GM19238 (cell line): ENCODE data around the gene ZNF691.
"Not testable (repeated sequence)": the region's sequence is repeated elsewhere in the genome, so short reads cannot be mapped to it uniquely, and the experiment has no call there.

Experiments
- DNase-seq: peaks from one replicate; pipeline ENCODE4 v3.0.0; 2011; ENCODE audit warnings: low spot score; ENCODE audit not compliant: insufficient read length

The ZNF691 gene

DNA sequence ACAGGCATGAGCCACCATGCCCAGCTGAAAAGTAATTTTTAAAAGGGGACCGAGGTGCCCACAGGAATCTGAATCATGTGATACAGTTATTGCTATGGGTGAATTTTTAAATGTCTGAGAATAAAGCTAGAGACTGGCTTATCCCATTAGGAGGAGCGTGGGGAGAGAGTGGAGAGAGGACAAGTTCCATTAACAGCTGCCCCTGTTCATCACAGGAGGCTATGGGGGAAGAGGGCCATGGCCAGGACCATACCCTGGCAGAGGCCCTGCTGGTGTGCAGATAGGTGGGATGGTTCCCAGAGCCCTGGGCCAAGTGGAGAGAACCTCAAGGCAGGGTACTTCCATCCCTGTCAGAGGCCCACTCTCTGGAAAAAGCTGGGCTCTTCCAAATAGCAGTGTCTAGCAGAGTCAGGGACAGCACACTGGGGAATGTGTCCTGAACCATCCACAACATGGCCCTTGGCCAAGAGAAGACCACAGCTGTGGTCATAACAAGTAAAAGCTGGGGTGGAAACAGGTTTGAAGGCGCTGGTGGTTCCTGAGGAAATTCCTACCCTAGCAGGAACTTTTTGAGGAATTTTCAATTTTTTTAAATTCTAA is 13.7 kb upstream of the ZNF691 start:
- DNase-seq = no peak

- DNase-seq = no peak
Measured at GRCh38 chr1:42833981-42834380, 12.4 kb upstream of the ZNF691 start.

- DNase-seq = no peak
Measured at GRCh38 chr1:42834803-42835202, 11.6 kb upstream of the ZNF691 start.

DNA sequence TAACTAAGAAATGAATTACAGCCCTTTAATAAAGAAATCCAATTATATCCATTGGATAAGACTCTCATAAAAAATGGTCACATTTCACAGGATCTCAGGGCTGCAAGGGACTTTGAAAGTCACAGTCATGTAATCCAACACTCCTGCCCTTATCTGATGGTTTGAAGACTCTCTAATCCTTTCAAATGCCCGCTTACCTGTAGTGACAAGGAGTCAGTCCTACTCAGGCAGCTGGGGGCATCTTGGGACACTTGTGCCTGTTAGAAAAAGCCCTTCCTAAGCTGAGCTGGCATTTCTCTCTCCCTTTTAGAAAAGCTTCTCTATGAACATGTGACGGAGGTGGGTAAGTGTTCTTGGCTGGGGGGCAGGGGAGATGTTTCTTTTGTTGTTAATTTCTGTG is 11.0 kb upstream of the ZNF691 start:
- DNase-seq = no peak

- DNase-seq = no peak
Measured at GRCh38 chr1:42837709-42838108, 8.7 kb upstream of the ZNF691 start.

DNA sequence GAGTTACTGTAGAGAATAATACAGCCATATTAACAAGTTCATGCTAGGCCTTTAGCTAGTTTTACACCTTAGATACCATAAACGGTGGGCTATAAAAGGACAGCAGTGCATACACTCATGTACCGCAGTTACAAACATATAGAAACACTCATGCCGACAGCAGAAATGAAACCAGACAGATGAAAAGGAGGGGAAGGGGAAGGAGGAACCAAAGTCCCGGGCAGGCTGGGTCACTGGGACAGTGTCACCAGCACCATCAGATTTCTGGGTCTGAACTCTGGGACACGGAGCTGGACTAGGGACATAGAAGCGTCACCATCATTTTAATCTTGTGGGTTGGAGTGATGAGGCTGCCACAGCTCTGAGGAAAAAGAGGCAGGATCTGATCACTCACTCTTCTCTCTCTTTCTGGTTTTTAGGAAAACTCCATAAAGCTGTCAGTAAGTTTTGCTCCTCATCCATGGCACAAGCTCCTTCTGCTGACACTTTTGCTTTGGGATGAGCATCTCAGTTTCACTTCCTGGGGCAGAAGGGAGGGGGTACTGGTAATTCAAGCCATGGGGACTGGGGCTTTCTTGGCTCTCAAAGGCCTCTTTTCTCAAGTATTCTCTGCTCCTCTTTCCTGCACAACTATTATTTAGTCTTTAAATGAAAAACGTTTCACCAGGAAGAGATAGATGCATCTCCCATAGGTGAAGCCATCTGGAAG is 7.8 kb upstream of the ZNF691 start:
- DNase-seq = no peak

- no peak for DNase-seq
Measured at GRCh38 chr1:42841010-42841409, 5.4 kb upstream of the ZNF691 start.

- no peak for DNase-seq
Measured at GRCh38 chr1:42841440-42842147, 4.8 kb upstream of the ZNF691 start.

GRCh38 chr1:42844592-42845140 is 1.7 kb upstream of the ZNF691 start:
- no peak for DNase-seq

DNA sequence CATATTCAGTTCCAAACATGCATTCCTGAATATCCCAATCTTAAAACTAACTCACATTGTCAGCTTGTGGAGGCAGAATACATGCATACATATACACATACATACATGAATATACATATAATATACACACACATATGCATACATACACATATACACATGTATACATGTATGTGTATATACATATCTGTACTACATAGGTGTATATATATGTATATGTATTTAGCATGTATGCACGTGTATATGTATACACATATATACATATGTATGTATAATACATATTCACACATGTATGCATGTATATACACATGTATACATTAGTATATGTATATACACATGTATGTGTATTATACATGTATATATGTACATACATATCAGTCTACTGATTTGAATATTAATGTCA is 1.2 kb upstream of the ZNF691 start:
- DNase-seq = no peak

DNA sequence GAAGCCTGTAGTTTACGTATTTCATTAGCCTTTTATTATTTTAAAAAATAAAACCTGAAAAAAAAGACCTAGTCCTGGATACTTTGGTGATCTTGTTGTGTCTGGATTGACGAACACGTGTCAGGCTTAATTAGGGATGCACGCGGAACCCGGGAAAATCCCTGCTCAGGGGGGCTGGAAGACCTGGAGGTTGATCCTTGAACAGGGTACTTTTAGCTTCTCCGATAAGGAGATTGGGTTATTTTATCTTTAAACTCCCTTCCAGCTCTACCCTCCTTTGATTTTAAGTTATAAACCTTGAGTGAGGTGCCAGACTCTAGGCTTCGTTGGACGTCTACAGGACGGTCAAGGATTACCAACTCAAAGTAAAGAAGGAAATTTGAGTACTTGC is 552 bp upstream of the ZNF691 start:
- no peak for DNase-seq

DNA sequence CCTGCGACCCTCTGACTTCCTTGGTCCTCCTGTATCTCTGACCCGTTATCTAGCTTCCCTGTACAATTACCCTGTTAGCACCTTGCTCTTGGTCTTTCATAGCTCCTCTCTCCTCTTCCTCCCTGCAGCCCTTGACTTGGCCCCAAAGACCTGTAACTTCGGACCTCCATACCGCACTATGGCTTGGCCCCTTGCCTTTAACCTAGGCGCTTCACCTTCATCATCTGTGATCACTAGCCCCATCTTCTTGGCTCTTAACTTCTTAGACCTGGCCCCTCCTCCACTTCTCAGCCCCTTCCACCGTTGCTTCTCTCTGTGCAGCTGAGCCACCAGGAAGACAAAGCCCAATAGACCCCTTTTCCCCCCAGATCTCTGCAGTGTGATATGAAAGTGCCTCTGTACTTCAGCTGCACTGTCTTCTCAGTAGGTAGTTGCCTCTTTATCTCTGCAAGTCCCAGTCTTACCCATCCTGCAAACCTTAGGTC is 740 bp downstream of the ZNF691 start:
- DNase-seq = no peak

- no peak for DNase-seq
Measured at GRCh38 chr1:42847721-42848460, 1.5 kb downstream of the ZNF691 start.

- DNase-seq = no peak
Measured at GRCh38 chr1:42848823-42849537, 2.6 kb downstream of the ZNF691 start.

DNA sequence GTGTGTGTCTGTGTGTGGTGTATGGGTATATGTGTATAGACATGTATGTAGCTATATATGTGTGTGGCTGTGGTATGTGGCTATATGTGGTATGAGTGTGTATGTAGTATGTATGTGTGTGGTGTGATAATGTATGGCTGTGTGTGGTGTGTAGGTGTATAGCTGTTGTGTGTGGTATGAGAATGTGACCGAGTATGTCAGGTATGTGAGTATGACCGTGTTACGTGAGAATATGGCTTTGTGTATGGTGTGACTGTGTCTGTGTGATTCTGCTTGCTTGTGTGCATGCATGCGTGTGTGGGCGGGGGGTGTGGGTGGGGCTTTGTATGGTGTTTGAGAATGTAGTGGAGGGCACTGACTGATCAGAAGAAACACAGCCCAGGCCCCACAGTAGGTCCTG is 3.5 kb downstream of the ZNF691 start:
- no peak for DNase-seq

DNA sequence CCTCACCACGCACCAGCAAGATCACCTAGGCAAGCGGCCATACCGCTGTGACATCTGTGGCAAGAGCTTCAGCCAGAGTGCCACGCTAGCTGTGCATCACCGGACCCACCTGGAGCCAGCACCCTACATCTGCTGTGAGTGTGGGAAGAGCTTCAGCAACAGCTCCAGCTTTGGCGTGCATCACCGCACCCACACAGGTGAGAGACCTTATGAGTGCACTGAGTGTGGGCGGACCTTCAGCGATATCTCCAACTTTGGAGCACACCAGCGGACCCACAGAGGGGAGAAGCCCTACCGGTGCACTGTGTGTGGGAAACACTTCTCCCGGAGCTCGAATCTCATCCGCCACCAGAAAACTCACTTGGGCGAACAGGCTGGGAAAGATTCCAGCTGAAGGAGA is 5.0 kb downstream of the ZNF691 start:
- no peak for DNase-seq

GRCh38 chr1:42851960-42852607 is 5.7 kb downstream of the ZNF691 start:
- no peak for DNase-seq

DNA sequence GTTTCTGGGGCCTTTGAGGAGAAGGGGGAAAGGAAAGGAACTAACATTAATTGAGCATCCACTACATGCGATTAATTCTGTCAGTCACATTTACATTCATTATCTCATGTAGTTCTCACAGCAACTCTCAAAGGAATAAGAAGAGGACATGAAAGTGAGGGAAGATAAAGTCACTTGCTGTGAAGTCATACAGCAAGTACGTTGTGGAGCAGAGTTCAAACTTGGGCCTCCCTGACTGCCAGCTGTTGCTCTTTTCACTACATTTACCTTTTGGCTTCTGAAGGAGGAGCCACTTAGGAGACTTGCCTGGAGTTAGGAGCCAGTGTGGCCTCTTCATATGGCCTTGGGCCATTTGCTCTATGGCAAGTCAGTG is 6.2 kb downstream of the ZNF691 start:
- DNase-seq = no peak

GRCh38 chr1:42853116-42853884 is 6.9 kb downstream of the ZNF691 start:
- DNase-seq = no peak

DNA sequence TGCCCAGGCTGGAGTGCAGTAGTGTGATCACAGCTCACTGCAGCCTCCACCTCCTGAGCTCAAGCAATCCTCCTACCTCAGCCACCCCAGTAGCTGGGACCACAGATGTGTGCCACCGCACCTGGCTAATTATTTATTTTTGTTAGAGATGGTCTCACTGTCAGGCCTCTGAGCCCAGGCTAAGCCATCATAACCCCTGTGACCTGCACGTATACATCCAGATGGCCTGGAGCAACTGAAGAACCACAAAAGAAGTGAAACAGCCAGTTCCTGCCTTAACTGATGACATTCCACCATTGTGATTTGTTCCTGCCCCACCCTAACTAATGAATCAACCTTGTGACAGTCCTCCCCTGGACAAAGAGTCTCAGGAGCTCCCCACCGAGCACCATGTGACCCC is 10.1 kb downstream of the ZNF691 start:
- not testable (repeated sequence) for DNase-seq
